ENCODE data around the gene ZBTB21. TPM values are rescaled to one million over a fixed set of nuclear protein-coding genes. Genes with fewer than 3 reads are reported as not detected.

The ZBTB21 gene
- total RNA-seq, 1 experiment from 2014 or later: 18.1 TPM

- WGBS (ENCODE audit: extremely low coverage, insufficient read length, low lambda C conversion rate): no CpG with 5 or more reads among the region's 5 CpGs
These were observed 29.3 kb upstream of the ZBTB21 start for GRCh38 chr21:42039470-42039901.

More at GRCh38 chr21:42039470-42039901, 29.3 kb upstream of the ZBTB21 start:
- Histone ChIP-seq H3K27ac (ENCODE audit: insufficient read length, low read depth, low read length) (no peak overlapping the region), H4K20me1 (ENCODE audit: control insufficient read depth, insufficient read depth, insufficient read length) (no peaks in the 10 kb centered on the region), H3K4me1 (ENCODE audit: insufficient read depth, low read length) (no peaks in the 10 kb centered on the region), H2AK5ac (ENCODE audit: insufficient read length, low read length) (no peak overlapping the region), H3K4me2 (ENCODE audit: insufficient read depth, insufficient read length, low read length) (no peak overlapping the region), H2BK120ac (ENCODE audit: low read depth, low read length, poor library complexity, severe bottlenecking) (no peak overlapping the region), H3K4ac (ENCODE audit: low read depth, low read length) (no peak overlapping the region), H2BK5ac (ENCODE audit: insufficient read length, low read length) (no peak overlapping the region), H3K9ac (ENCODE audit: extremely low read depth, insufficient read length, low read length) (no peak overlapping the region), H3K9me3 (ENCODE audit: control insufficient read depth, low read depth, low read length) (no peaks in the 10 kb centered on the region), H3K56ac (ENCODE audit: insufficient read length, low read depth, low read length) (no peak overlapping the region), H3K79me2 (ENCODE audit: insufficient read depth, low read length) (no peaks in the 10 kb centered on the region), H3K79me1 (ENCODE audit: insufficient read depth, low read depth, low read length, poor library complexity, severe bottlenecking) (no peaks in the 10 kb centered on the region), H2BK15ac (ENCODE audit: low read depth, low read length) (no peak overlapping the region), H3K27me3 (ENCODE audit: insufficient read depth, low read length) (no peaks in the 10 kb centered on the region), H3K14ac (ENCODE audit: insufficient read depth, low read length) (no peak overlapping the region), H2AFZ (ENCODE audit: low read length) (no peak overlapping the region), H4K8ac (replicated peaks; ENCODE audit: insufficient read length, low read depth, low read length) (no peak overlapping the region), H3K23me2 (ENCODE audit: insufficient read length, low read depth, low read length, poor library complexity, severe bottlenecking) (no peaks in the 10 kb centered on the region), H4K5ac (ENCODE audit: insufficient read length, low read depth, low read length) (no peak overlapping the region), H3K18ac (ENCODE audit: insufficient read length, low read depth, low read length) (no peak overlapping the region), H2BK20ac (ENCODE audit: low read depth, low read length, poor library complexity, severe bottlenecking) (no peak overlapping the region), H3T11ph (ENCODE audit: low read length) (no peak overlapping the region), H2BK12ac (ENCODE audit: insufficient read length, low read depth, low read length) (no peak overlapping the region), H3K23ac (ENCODE audit: insufficient read length, low read depth, low read length) (no peak overlapping the region), H4K91ac (ENCODE audit: insufficient read length, low read depth, low read length) (no peak overlapping the region)
- Mint-ChIP-seq H3K27ac (no peak overlapping the region), H3K27me3 (ENCODE audit: low read depth) (peaks cover 22% of the 10 kb centered on the region), H3K4me1 (peaks cover 10 to 14% of the 10 kb centered on the region in 2 experiments), H3K9me3 (peaks cover 0 to 4% of the 10 kb centered on the region in 2 experiments; a peak in 2 of 5 replicates), H3K36me3 (ENCODE audit: insufficient read depth in 1 of 3, low read depth in 3 of 3) (no peaks in the 10 kb centered on the region; a peak in 1 of 7 replicates), H3K4me3 (no peak overlapping the region)
- no peak for DNase-seq
- no peak for TF ChIP-seq CTCF (conservative IDR thresholded peaks at IDR 0.05)
